Activated CD4-positive, CD25-positive, alpha-beta regulatory T cell treated with anti-CD3 and anti-CD28 coated beads, Interleukin-2, amount 50 U/mL, for 16 hours (primary cell): ENCODE measurements around the gene PCYT1A.
"Not testable (repeated sequence)": the region's sequence is repeated elsewhere in the genome, so short reads cannot be mapped to it uniquely, and the experiment has no call there.

Experiments used
- DNase-seq: peaks from one replicate; pipeline ENCODE4 v3.0.0-alpha.2; 2020; ENCODE audit warnings: low read depth, low spot score

The PCYT1A gene

GRCh38 chr3:196214783-196215441, 72.6 kb downstream of the PCYT1A start:
- DNase-seq, result no peak

- DNase-seq, result no peak
Observed at GRCh38 chr3:196210673-196211556, 76.6 kb downstream of the PCYT1A start, which contains the start of gene ZDHHC19. Gene ZDHHC19 (minus strand): TSS chr3:196211400. CDS start chr3:196211315, 85 bp downstream.

- not testable (repeated sequence) for DNase-seq
Observed at GRCh38 chr3:196209944-196210672, 77.4 kb downstream of the PCYT1A start.

- DNase-seq, result no peak
Observed at GRCh38 chr3:196208942-196209695, 78.4 kb downstream of the PCYT1A start.

- DNase-seq, result no peak
Observed at GRCh38 chr3:196207833-196208607, 79.5 kb downstream of the PCYT1A start.

GRCh38 chr3:196207159-196207832, 80.2 kb downstream of the PCYT1A start:
- DNase-seq, result no peak

- DNase-seq, result not testable (repeated sequence)
Observed at GRCh38 chr3:196205442-196206205, 81.9 kb downstream of the PCYT1A start.

- no peak for DNase-seq
Observed at GRCh38 chr3:196203846-196204245, 83.7 kb downstream of the PCYT1A start.

GRCh38 chr3:196202516-196202970, 85.0 kb downstream of the PCYT1A start:
- no peak for DNase-seq

GRCh38 chr3:196198771-196199753, 88.5 kb downstream of the PCYT1A start:
- no peak for DNase-seq

GRCh38 chr3:196198081-196198675, 89.3 kb downstream of the PCYT1A start:
- DNase-seq, result no peak

- no peak for DNase-seq
Observed at GRCh38 chr3:196197524-196197923, 90.0 kb downstream of the PCYT1A start.

- no peak for DNase-seq
Observed at GRCh38 chr3:196195664-196196265, 91.8 kb downstream of the PCYT1A start.

GRCh38 chr3:196194542-196194915, 93.0 kb downstream of the PCYT1A start:
- DNase-seq, result no peak

- no peak for DNase-seq
Observed at GRCh38 chr3:196193736-196194541, 93.6 kb downstream of the PCYT1A start.

- DNase-seq, result no peak
Observed at GRCh38 chr3:196193133-196193735, 94.3 kb downstream of the PCYT1A start.
